Gastrocnemius medialis (tissue), 4 donors: Measurements from ENCODE around the gene AVPR2. TPM values are rescaled to one million over a fixed set of nuclear protein-coding genes. Genes with fewer than 3 reads are reported as not detected.
A peak's percentile ranks its signal among the peaks of the same experiment; 100 is the strongest.

Source experiments
- ATAC-seq, 2 donors: fragments of 150-250 bp; one replicate each; pipeline ENCODE4 v1.9.1; 2016
- DNase-seq, 2 donors: peaks; one replicate each; pipeline ENCODE4 v3.0.0-alpha.2; 2019
- H3K27ac ChIP-seq, 4 donors: fragments of 200-600 bp; sonication (generic); 1 replicate in 1 of 4; 2 replicates in 3 of 4; pipeline ENCODE4 v1.5.1; 2016 to 2018; ENCODE audit warnings: mild to moderate bottlenecking in 2 of 4, moderate library complexity in 1 of 4
- H3K27me3 ChIP-seq, 3 donors: fragments of 200-600 bp; sonication (generic) in 2 of 3; 1 replicate in 1 of 3; 2 replicates in 2 of 3; pipeline versions ENCODE4 v1.5.1 to v1.6.0; 2016 to 2019; ENCODE audit warnings: mild to moderate bottlenecking in 1 of 3, moderate library complexity in 1 of 3
- H3K36me3 ChIP-seq, 2 donors: fragments of 200-600 bp; sonication (generic) in 1 of 2; one replicate each; pipeline ENCODE4 v1.5.1; 2017 to 2018
- H3K4me1 ChIP-seq, 2 donors: fragments of 200-600 bp; sonication (generic) in 1 of 2; one replicate each; pipeline ENCODE4 v1.5.1; 2016 to 2017; ENCODE audit warnings: mild to moderate bottlenecking in 2 of 2
- H3K4me3 ChIP-seq, 4 donors: fragments of 200-600 bp; sonication (generic) in 3 of 4; 1 replicate in 1 of 4; 2 replicates in 3 of 4; pipeline ENCODE4 v1.5.1; 2016 to 2019; ENCODE audit warnings: mild to moderate bottlenecking in 2 of 4
- H3K9me3 ChIP-seq, 3 donors: fragments of 200-600 bp; sonication (generic) in 2 of 3; 1 replicate in 1 of 3; 2 replicates in 2 of 3; pipeline ENCODE4 v1.5.1; 2016 to 2019
- POLR2A ChIP-seq, 2 donors: fragments of 450-650 bp; IDR thresholded peaks; one replicate each; pipeline ENCODE4 v1.6.1; 2017; ENCODE audit warnings: antibody characterized with exemption in 2 of 2, mild to moderate bottlenecking in 2 of 2, moderate library complexity in 2 of 2
- in situ Hi-C, 4 donors: fragments of 200-750 bp; cut with MboI; loops; one replicate each; pipeline versions ENCODE4 v1.15.0 to v1.8.0; 2017; ENCODE audit warnings: low sequenced_read_pairs in 4 of 4
- intact Hi-C: fragments of 100-400 bp; cut with DNase I; formaldehyde crosslinking; loops from one replicate; pipeline ENCODE4 v1.15.1; 2023; ENCODE audit warnings: low total_unique reads
- total RNA-seq, 4 donors: library from RNA; depleted of rRNA; stranded (reverse); fragments of >200 nt; gene quantifications; one replicate each; pipeline versions ENCODE4 v1.1.0 to v1.2.3, GENCODE V29; 2016
- TF ChIP-seq, protein P1 (sequence below), 5 experiments: fragments of 450-650 bp in 3 of 5; fragments of 200-600 bp in 2 of 5; sonication (generic) in 2 of 5; IDR thresholded peaks in 4 of 5; conservative IDR thresholded peaks in 1 of 5; 1 replicate in 4 of 5; 2 replicates in 1 of 5; pipeline ENCODE4 v1.5.1; 2016 to 2019; ENCODE audit warnings: antibody characterized with exemption in 5 of 5, mild to moderate bottlenecking in 3 of 5, moderate library complexity in 3 of 5

AVPR2 gene
- total RNA-seq, 4 donors from 2014 or later = 1.5 to 3.8 (median 2.0) TPM

DNA sequence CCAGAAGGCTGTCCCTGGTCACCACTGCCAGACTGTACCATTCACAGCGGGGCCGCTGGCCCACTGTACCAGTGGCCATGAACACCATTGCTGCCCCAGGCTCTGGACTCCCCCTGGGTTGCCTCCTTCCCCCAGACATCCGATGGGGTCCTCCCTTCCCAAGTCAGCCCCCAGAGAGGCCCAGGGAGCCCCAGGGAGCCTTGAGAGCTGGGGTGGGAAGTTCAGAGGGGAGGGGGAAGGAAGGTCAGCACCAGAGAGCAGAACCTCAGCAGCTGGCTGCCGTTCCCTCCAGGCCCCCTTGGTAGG lies 22.0 kb downstream of the AVPR2 start:
- intact Hi-C loops = loop anchor here (5.0 to 10.0 kb wide), 3 partner anchors 121 to 588 kb away; partner anchors contain the start of genes CCNQ and FAM3A
- Histone ChIP-seq H3K4me3 (peak overlapping the region in 2 of 4 donors; percentile 15 to 65), H3K4me1 (peaks cover 10 to 21% of the 10 kb centered on the region in 2 donors), H3K9me3 (no peaks in the 10 kb centered on the region), H3K27ac (peak overlapping the region; percentile 85 to 97 (median 90)), H3K36me3 (peaks cover 0 to 13% of the 10 kb centered on the region in 2 donors), H3K27me3 (no peaks in the 10 kb centered on the region)
- no peak for TF ChIP-seq POLR2A (IDR thresholded peaks at IDR 0.05)
- TF ChIP-seq, protein P1, sequence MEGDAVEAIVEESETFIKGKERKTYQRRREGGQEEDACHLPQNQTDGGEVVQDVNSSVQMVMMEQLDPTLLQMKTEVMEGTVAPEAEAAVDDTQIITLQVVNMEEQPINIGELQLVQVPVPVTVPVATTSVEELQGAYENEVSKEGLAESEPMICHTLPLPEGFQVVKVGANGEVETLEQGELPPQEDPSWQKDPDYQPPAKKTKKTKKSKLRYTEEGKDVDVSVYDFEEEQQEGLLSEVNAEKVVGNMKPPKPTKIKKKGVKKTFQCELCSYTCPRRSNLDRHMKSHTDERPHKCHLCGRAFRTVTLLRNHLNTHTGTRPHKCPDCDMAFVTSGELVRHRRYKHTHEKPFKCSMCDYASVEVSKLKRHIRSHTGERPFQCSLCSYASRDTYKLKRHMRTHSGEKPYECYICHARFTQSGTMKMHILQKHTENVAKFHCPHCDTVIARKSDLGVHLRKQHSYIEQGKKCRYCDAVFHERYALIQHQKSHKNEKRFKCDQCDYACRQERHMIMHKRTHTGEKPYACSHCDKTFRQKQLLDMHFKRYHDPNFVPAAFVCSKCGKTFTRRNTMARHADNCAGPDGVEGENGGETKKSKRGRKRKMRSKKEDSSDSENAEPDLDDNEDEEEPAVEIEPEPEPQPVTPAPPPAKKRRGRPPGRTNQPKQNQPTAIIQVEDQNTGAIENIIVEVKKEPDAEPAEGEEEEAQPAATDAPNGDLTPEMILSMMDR (IDR thresholded peaks at IDR 0.05 in 4 of 5, conservative IDR thresholded peaks at IDR 0.05 in 1 of 5) = no peak
- DNase-seq (no peak), ATAC-seq (no peak)
- in situ Hi-C loops = loop anchor here in 1 of 4 donors (25.0 kb wide), 1 partner anchor 139 kb away; the partner anchor contains the start of genes IDH3G, SRPK3 and SSR4

DNA sequence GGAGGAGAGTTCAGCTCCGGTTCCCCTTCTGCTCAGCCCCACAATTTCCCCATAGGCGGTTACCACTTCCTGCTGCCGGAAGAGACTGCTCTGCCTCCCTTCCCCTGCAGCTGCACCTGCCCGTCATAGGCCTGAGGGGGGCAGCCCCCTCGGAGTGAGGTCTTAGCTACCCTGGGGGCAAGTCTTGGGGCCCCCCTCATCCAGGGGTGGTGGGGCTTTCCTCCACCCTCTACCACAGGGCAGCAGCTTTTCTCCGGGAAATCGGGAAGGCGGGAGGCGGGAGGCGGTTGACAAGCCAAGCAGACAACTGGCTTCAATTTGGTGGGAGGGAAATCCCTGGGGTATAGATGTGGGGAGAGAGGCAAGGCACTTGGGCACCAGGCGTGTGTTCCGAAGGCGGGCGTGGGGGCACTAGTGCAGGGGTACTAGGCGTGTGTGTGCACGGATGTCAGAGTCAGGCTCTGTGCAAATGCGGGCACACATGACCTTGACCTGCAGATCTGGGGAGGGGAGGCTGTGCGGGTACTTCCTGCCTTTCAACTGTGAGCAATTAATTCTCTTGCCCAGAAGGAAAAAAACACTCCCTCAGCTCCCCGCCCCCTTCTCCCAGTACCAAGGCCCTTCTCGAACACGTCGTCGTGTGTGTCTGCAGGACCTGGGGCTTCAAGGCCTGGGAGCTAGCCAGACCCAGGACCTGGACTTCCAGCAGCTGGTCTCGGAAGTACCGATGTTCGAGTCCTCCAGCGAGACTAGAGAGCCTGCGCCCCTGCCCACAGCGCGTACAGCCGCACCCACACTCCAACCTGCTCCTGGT lies 22.6 kb downstream of the AVPR2 start:
- Histone ChIP-seq H3K9me3 (no peaks in the 10 kb centered on the region), H3K27ac (peak overlapping the region; percentile 85 to 97 (median 90)), H3K27me3 (no peaks in the 10 kb centered on the region), H3K4me3 (peak overlapping the region; percentile 55 to 74 (median 68)), H3K4me1 (peaks cover 10 to 17% of the 10 kb centered on the region in 2 donors), H3K36me3 (peaks cover 0 to 18% of the 10 kb centered on the region in 2 donors)
- ATAC-seq (peak; percentile 8 to 16), DNase-seq (peak in 1 of 2 donors; percentile 27)
- in situ Hi-C loops (loop anchor here in 1 of 4 donors (25.0 kb wide), 1 partner anchor 140 kb away; the partner anchor contains the start of genes IDH3G, SRPK3 and SSR4), intact Hi-C loops (loop anchor here (5.0 to 10.0 kb wide), 3 partner anchors 120 to 588 kb away; partner anchors contain the start of genes CCNQ and FAM3A)
- peak in 1 of 2 donors; percentile 20 for TF ChIP-seq POLR2A (IDR thresholded peaks at IDR 0.05)
- TF ChIP-seq, protein P1 (IDR thresholded peaks at IDR 0.05 in 4 of 5, conservative IDR thresholded peaks at IDR 0.05 in 1 of 5) = no peak

DNA sequence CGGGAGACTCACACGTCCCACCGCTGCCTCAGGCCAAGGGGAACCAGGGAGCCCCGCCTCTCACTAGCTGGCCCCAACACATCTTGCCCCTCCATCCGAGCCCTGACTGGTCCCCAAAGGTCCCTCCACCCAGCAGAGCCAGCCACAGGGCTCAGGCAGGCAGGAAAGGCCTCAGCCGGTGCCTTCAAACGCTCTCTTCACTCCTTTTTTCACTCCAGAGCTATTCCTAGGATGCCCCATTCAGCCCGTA lies 23.1 kb downstream of the AVPR2 start:
- TF ChIP-seq, protein P1 (IDR thresholded peaks at IDR 0.05 in 4 of 5, conservative IDR thresholded peaks at IDR 0.05 in 1 of 5) = no peak
- no peak for TF ChIP-seq POLR2A (IDR thresholded peaks at IDR 0.05)
- intact Hi-C loops = loop anchor here (5.0 to 10.0 kb wide), 3 partner anchors 120 to 587 kb away; partner anchors contain the start of genes CCNQ and FAM3A
- ATAC-seq (peak in 1 of 2 donors; percentile 6), DNase-seq (no peak)
- Histone ChIP-seq H3K27me3 (no peaks in the 10 kb centered on the region), H3K4me3 (peak overlapping the region; percentile 55 to 74 (median 68)), H3K9me3 (no peaks in the 10 kb centered on the region), H3K36me3 (peaks cover 0 to 24% of the 10 kb centered on the region in 2 donors), H3K4me1 (peaks cover 10 to 17% of the 10 kb centered on the region in 2 donors), H3K27ac (peak overlapping the region; percentile 85 to 97 (median 90))
- in situ Hi-C loops = loop anchor here in 1 of 4 donors (25.0 kb wide), 1 partner anchor 140 kb away; the partner anchor contains the start of genes IDH3G, SRPK3 and SSR4

DNA sequence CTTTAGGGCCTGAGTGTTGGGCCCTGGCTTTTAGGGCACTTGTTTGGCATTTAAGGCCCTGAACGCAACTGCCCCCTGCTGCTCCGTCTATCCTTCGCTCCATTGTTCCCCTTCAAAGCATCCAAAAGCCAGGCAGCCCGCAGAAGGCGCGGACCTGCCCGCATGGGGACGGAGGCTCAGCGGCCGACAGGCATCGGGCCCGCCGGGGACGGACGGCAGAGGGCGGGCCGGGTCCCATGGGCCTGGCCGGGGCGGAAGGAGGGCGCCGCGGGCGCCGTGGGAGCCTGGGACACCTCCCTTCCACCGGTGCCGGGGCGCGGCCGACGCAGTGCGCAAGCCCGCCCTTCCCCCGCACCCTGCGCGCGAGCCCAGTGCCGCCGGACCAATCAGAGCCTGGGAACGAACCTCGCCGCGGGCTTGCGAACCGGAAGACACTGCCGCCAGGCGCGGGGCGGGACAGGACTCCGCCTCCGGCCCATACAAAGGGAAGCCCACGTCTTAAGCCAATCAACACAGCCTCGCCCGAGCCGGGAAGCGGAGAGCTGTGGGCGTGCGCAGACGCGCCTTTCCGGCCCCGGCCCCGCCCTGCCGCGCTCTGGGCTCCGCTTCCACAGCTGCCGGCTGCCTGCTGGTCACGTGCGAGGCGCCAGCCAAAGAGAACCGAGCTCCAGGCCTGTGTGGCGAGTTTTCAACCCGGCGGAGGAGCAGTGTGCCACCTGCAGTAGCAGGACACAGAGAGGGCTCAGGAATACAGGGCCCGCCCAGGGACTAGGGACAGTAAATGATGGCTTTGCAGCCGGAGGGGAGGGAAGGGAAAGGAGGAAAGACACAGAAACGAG lies 23.7 kb downstream of the AVPR2 start:
- intact Hi-C loops = loop anchor here (1.0 to 10.0 kb wide), 5 partner anchors 43 to 587 kb away; partner anchors contain the start of genes CCNQ, FAM3A, HCFC1 and IDH3G
- ATAC-seq (peak; percentile 89), DNase-seq (peak; percentile 91 to 96)
- TF ChIP-seq, protein P1 (IDR thresholded peaks at IDR 0.05 in 4 of 5, conservative IDR thresholded peaks at IDR 0.05 in 1 of 5) = peak in 4 of 5 experiments; percentile 24 to 27 (median 25)
- peak; percentile 88 to 92 for TF ChIP-seq POLR2A (IDR thresholded peaks at IDR 0.05)
- H3K4me1 ChIP-seq = peaks cover 10 to 17% of the 10 kb centered on the region in 2 donors
- H3K27me3 ChIP-seq = no peaks in the 10 kb centered on the region
- H3K4me3 ChIP-seq = peak overlapping the region; percentile 55 to 74 (median 68)
- in situ Hi-C loops = loop anchor here in 1 of 4 donors (25.0 kb wide), 1 partner anchor 141 kb away; the partner anchor contains the start of genes IDH3G, SRPK3 and SSR4
- H3K27ac ChIP-seq = peak overlapping the region; percentile 85 to 97 (median 90)
- peaks cover 0 to 25% of the 10 kb centered on the region in 2 donors for H3K36me3 ChIP-seq
- no peaks in the 10 kb centered on the region for H3K9me3 ChIP-seq
